ENCODE measurements around the gene SLC7A4. TPM values are rescaled to one million over a fixed set of nuclear protein-coding genes. Genes with fewer than 3 reads are reported as not detected.

The SLC7A4 gene
- total RNA-seq, 6 donors from 2014 or later = 1.2 to 5.2 (median 1.5) TPM; not detected in 1

- ATAC-seq (ENCODE audit: low FRiP score in 2 of 2) = peak in 1 of 2 donors; percentile 5
- WGBS, 2 donors = 76% methylated on average over 13 to 16 of the region's 16 CpGs
Observed at GRCh38 chr22:21077884-21078508, 45.6 kb upstream of the SLC7A4 start.

DNA sequence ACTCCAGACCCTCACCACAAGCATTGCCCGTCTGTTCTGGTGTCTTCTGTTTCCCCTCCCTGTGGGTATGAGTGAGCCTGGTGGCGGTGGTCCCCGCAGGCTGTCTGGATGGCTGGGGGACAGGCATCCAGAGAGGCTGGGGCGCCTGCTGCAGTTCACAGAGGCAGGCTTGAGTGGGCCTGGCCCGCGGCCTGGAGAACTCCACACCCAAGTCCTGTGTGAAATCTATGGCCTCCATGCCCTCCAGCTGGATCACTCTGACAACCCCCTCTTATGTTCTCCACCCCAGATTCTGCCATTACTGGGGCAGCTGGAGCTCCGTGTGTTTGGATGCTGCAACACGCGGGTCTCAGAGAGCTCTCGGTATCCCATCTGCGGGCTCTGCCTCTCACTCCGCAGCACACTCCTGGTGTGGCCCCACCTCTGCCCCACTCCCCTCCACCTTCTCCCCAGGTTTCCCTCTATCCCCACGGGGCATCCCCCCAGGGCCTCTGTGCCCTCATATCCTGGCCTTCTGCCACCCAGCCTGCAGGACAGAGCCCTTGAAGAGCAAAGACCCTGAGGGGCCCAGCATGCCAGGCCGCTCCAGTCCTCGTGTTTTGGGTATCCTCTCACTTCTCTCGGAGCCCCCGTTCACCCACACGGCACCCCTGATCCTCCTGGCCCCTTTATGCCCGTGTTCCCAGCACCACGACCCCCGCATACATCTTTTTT, 44.7 kb upstream of the SLC7A4 start:
- Histone ChIP-seq H3K36me3 (no peaks in the 10 kb centered on the region), H3K27me3 (no peaks in the 10 kb centered on the region), H3K4me1 (no peaks in the 10 kb centered on the region), H3K27ac (no peak overlapping the region), H3K4me3 (no peak overlapping the region), H3K9me3 (no peaks in the 10 kb centered on the region)
- ATAC-seq (ENCODE audit: low FRiP score in 2 of 2) (no peak), DNase-seq (peak in 1 of 2 donors; percentile 53)
- 85 to 88% methylated on average over 18 to 21 of the region's 21 CpGs for WGBS, 2 donors
- TF ChIP-seq POLR2AphosphoS5 (IDR thresholded peaks at IDR 0.05) (no peak), POLR2A (IDR thresholded peaks at IDR 0.05) (no peak), EP300 (IDR thresholded peaks at IDR 0.05) (no peak)
- TF ChIP-seq, protein P1, sequence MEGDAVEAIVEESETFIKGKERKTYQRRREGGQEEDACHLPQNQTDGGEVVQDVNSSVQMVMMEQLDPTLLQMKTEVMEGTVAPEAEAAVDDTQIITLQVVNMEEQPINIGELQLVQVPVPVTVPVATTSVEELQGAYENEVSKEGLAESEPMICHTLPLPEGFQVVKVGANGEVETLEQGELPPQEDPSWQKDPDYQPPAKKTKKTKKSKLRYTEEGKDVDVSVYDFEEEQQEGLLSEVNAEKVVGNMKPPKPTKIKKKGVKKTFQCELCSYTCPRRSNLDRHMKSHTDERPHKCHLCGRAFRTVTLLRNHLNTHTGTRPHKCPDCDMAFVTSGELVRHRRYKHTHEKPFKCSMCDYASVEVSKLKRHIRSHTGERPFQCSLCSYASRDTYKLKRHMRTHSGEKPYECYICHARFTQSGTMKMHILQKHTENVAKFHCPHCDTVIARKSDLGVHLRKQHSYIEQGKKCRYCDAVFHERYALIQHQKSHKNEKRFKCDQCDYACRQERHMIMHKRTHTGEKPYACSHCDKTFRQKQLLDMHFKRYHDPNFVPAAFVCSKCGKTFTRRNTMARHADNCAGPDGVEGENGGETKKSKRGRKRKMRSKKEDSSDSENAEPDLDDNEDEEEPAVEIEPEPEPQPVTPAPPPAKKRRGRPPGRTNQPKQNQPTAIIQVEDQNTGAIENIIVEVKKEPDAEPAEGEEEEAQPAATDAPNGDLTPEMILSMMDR (IDR thresholded peaks at IDR 0.05) = no peak

More at GRCh38 chr22:21077884-21078508, 45.6 kb upstream of the SLC7A4 start:
- no peak overlapping the region for H3K27ac ChIP-seq
- no peaks in the 10 kb centered on the region for H3K9me3 ChIP-seq
- no peaks in the 10 kb centered on the region for H3K4me1 ChIP-seq
- H3K4me3 ChIP-seq = no peak overlapping the region
- DNase-seq = no peak
- no peaks in the 10 kb centered on the region for H3K27me3 ChIP-seq
- no peaks in the 10 kb centered on the region for H3K36me3 ChIP-seq
- TF ChIP-seq EP300 (IDR thresholded peaks at IDR 0.05) (no peak), POLR2A (IDR thresholded peaks at IDR 0.05) (no peak), POLR2AphosphoS5 (IDR thresholded peaks at IDR 0.05) (no peak)
- TF ChIP-seq, protein P1 (IDR thresholded peaks at IDR 0.05) = no peak

DNA sequence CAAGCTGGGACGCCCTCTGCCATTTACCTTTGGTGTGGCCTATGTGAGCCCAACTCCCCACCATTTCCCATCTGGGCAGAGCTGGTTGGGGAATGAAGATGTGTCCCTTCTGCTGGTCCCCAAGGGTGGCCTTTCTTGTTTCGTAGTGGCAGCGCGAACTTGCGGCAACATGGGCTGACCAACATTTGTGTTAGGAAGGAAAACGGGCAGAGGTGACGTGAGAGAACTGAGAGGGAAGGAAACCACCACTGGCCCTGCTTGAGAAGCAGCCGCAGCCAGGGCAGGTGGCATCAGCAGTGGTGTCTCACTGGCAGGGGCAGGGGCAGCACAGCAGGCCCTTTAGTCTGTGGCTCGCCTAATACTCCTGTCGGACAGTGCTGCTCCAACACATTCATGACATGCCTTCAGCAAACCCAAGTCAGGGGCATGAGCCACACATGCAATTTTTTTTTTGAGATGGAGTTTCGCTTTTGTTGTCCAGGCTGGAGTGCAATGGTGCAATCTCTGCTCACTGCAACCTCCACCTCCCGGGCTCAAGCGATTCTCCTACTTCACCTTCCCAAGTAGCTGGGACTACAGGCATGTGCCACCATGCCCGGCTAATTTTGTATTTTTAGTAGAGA, 43.3 kb upstream of the SLC7A4 start:
- no peak for DNase-seq
- no peak overlapping the region for H3K4me3 ChIP-seq
- no peak for ATAC-seq (ENCODE audit: low FRiP score in 2 of 2)
- H3K27ac ChIP-seq = no peak overlapping the region
- no peaks in the 10 kb centered on the region for H3K27me3 ChIP-seq
- no peaks in the 10 kb centered on the region for H3K9me3 ChIP-seq
- TF ChIP-seq, protein P1 (IDR thresholded peaks at IDR 0.05) = no peak
- TF ChIP-seq POLR2A (IDR thresholded peaks at IDR 0.05) (no peak), EP300 (IDR thresholded peaks at IDR 0.05) (no peak)
- no peaks in the 10 kb centered on the region for H3K4me1 ChIP-seq
- H3K36me3 ChIP-seq = no peaks in the 10 kb centered on the region
- WGBS, 2 donors = 90 to 91% methylated on average over 13 to 14 of the region's 14 CpGs

- Histone ChIP-seq H3K9me3 (no peaks in the 10 kb centered on the region), H3K4me1 (no peaks in the 10 kb centered on the region), H3K27me3 (no peaks in the 10 kb centered on the region), H3K4me3 (no peak overlapping the region), H3K36me3 (no peaks in the 10 kb centered on the region), H3K27ac (no peak overlapping the region)
- ATAC-seq (ENCODE audit: low FRiP score in 2 of 2) = peak in 1 of 2 donors; percentile 54
- WGBS, 2 donors = 58 to 59% methylated on average over 6 to 7 of the region's 7 CpGs
- TF ChIP-seq POLR2A (IDR thresholded peaks at IDR 0.05) (no peak), EP300 (IDR thresholded peaks at IDR 0.05) (no peak), POLR2AphosphoS5 (IDR thresholded peaks at IDR 0.05) (no peak)
- TF ChIP-seq, protein P1 (IDR thresholded peaks at IDR 0.05) = no peak
- peak; percentile 30 to 32 for DNase-seq
Observed at GRCh38 chr22:21074102-21074715, 41.8 kb upstream of the SLC7A4 start.

Data from upper lobe of left lung (tissue), 6 donors.